ENCODE measurements around the gene CLEC16A.

GRCh38 chr16:11088831-11089230 is 144.5 kb downstream of the CLEC16A start:
- TF ChIP-seq CTCF (IDR thresholded peaks at IDR 0.05), result no peak
- TF ChIP-seq POLR2A (IDR thresholded peaks at IDR 0.05), result no peak
